H9 (cell line): ENCODE measurements around the gene KREMEN1. TPM values are rescaled to one million over a fixed set of nuclear protein-coding genes. Genes with fewer than 3 reads are reported as not detected.

ENCODE experiments used
- DNase-seq: peaks from one replicate; pipeline ENCODE4 v3.0.0-alpha.2; 2017
- H2AFZ ChIP-seq: one replicate; pipeline ENCODE4 v1.6.1; 2013; ENCODE audit warnings: mild to moderate bottlenecking, low read length, control low read depth, moderate library complexity
- H2AK5ac ChIP-seq: 2 replicates; pipeline ENCODE4 v1.6.1; 2013; ENCODE audit warnings: low read length, control low read depth, mixed read lengths; ENCODE audit not compliant: insufficient read length
- H2BK120ac ChIP-seq: one replicate; pipeline ENCODE4 v1.6.1; 2013; ENCODE audit warnings: low read depth, mild to moderate bottlenecking, low read length, control low read depth, inconsistent platforms; ENCODE audit not compliant: poor library complexity, severe bottlenecking
- H2BK12ac ChIP-seq: 2 replicates; pipeline ENCODE4 v1.6.1; 2013; ENCODE audit warnings: low read length, control low read depth, mixed read lengths, low read depth; ENCODE audit not compliant: insufficient read length
- H2BK15ac ChIP-seq: 2 replicates; pipeline ENCODE4 v1.6.1; 2013; ENCODE audit warnings: low read depth, low read length, control low read depth
- H2BK20ac ChIP-seq: one replicate; pipeline ENCODE4 v1.6.1; 2013; ENCODE audit warnings: low read depth, mild to moderate bottlenecking, low read length, control low read depth, inconsistent platforms; ENCODE audit not compliant: poor library complexity, severe bottlenecking
- H2BK5ac ChIP-seq: 2 replicates; pipeline ENCODE4 v1.6.1; 2013; ENCODE audit warnings: low read length, control low read depth, mixed read lengths; ENCODE audit not compliant: insufficient read length
- H3K14ac ChIP-seq: 2 replicates; pipeline ENCODE4 v1.6.1; 2013; ENCODE audit warnings: low read length, control low read depth; ENCODE audit not compliant: insufficient read depth
- H3K18ac ChIP-seq: 2 replicates; pipeline ENCODE4 v1.6.1; 2013; ENCODE audit warnings: low read depth, mild to moderate bottlenecking, mixed read lengths, low read length, control low read depth; ENCODE audit not compliant: insufficient read length
- H3K23ac ChIP-seq: 2 replicates; pipeline ENCODE4 v1.6.1; 2013; ENCODE audit warnings: low read length, control low read depth, mixed read lengths, low read depth; ENCODE audit not compliant: insufficient read length
- H3K23me2 ChIP-seq: 2 replicates; pipeline ENCODE4 v1.6.1; 2013; ENCODE audit warnings: low read depth, mild to moderate bottlenecking, mixed read lengths, low read length, control low read depth; ENCODE audit not compliant: insufficient read length, poor library complexity, severe bottlenecking
- H3K27ac ChIP-seq: 2 replicates; pipeline ENCODE4 v1.5.1; 2013; ENCODE audit warnings: low read length, control low read depth, mixed read lengths, low read depth; ENCODE audit not compliant: insufficient read length
- H3K27me3 ChIP-seq: 2 replicates; pipeline ENCODE4 v1.6.1; 2013; ENCODE audit warnings: low read length, control low read depth, inconsistent platforms; ENCODE audit not compliant: insufficient read depth
- H3K4ac ChIP-seq: 2 replicates; pipeline ENCODE4 v1.6.1; 2013; ENCODE audit warnings: low read depth, mild to moderate bottlenecking, control low read depth, inconsistent platforms, low read length, moderate library complexity
- H3K4me1 ChIP-seq: 2 replicates; pipeline ENCODE4 v1.6.1; 2013; ENCODE audit warnings: low read length, control low read depth, inconsistent platforms; ENCODE audit not compliant: insufficient read depth
- H3K4me2 ChIP-seq: 2 replicates; pipeline ENCODE4 v1.6.1; 2013; ENCODE audit warnings: low read length, control low read depth, mixed read lengths; ENCODE audit not compliant: insufficient read length, insufficient read depth
- H3K56ac ChIP-seq: 2 replicates; pipeline ENCODE4 v1.6.1; 2013; ENCODE audit warnings: low read depth, mild to moderate bottlenecking, mixed read lengths, low read length, control low read depth; ENCODE audit not compliant: insufficient read length
- H3K79me1 ChIP-seq: 2 replicates; pipeline ENCODE4 v1.6.1; 2013; ENCODE audit warnings: low read depth, mild to moderate bottlenecking, moderate library complexity, low read length, control low read depth, inconsistent platforms; ENCODE audit not compliant: insufficient read depth, poor library complexity, severe bottlenecking
- H3K79me2 ChIP-seq: 2 replicates; pipeline ENCODE4 v1.6.1; 2013; ENCODE audit warnings: low read length, control low read depth, inconsistent platforms; ENCODE audit not compliant: insufficient read depth
- H3K9ac ChIP-seq: 2 replicates; pipeline ENCODE4 v1.6.1; 2013; ENCODE audit warnings: low read length, control low read depth, mixed read lengths; ENCODE audit not compliant: insufficient read length; ENCODE audit errors: extremely low read depth
- H3K9me3 ChIP-seq: one replicate; pipeline ENCODE4 v1.6.1; 2013; ENCODE audit warnings: low read depth, low read length, inconsistent platforms; ENCODE audit not compliant: control insufficient read depth
- H3T11ph ChIP-seq: one replicate; pipeline ENCODE4 v1.6.1; 2013; ENCODE audit warnings: mild to moderate bottlenecking, low read length, control low read depth, inconsistent platforms
- H4K20me1 ChIP-seq: one replicate; pipeline ENCODE4 v1.6.1; 2013; ENCODE audit not compliant: control insufficient read depth, insufficient read length, insufficient read depth
- H4K5ac ChIP-seq: 2 replicates; pipeline ENCODE4 v1.6.1; 2013; ENCODE audit warnings: low read depth, mild to moderate bottlenecking, mixed read lengths, low read length, control low read depth; ENCODE audit not compliant: insufficient read length
- H4K8ac ChIP-seq: replicated peaks from 2 replicates; pipeline ENCODE4 v1.6.1; 2013; ENCODE audit warnings: low read length, control low read depth, mixed read lengths, low read depth; ENCODE audit not compliant: insufficient read length
- H4K91ac ChIP-seq: 2 replicates; pipeline ENCODE4 v1.6.1; 2013; ENCODE audit warnings: low read depth, mild to moderate bottlenecking, moderate library complexity, mixed read lengths, low read length, control low read depth; ENCODE audit not compliant: insufficient read length
- H3K27ac Mint-ChIP-seq, 3 experiments: 2 replicates in 2 of 3; 3 replicates in 1 of 3; pipeline ENCODE4 v1.8.0; 2020 to 2021; ENCODE audit warnings: mixed read lengths in 3 of 3, mild to moderate bottlenecking in 1 of 3, moderate library complexity in 1 of 3
- H3K27me3 Mint-ChIP-seq: 2 replicates; pipeline ENCODE4 v1.8.0; 2021; ENCODE audit warnings: low read depth, mild to moderate bottlenecking, moderate library complexity, mixed read lengths
- H3K36me3 Mint-ChIP-seq, 3 experiments: 2 replicates in 2 of 3; 3 replicates in 1 of 3; pipeline ENCODE4 v1.8.0; 2020 to 2021; ENCODE audit warnings: low read depth in 3 of 3, mixed read lengths in 3 of 3; ENCODE audit not compliant: insufficient read depth in 1 of 3
- H3K4me1 Mint-ChIP-seq, 2 experiments: 2 replicates each; pipeline ENCODE4 v1.8.0; 2020; ENCODE audit warnings: mixed read lengths in 2 of 2
- H3K4me3 Mint-ChIP-seq, 2 experiments: 2 replicates in 1 of 2; 3 replicates in 1 of 2; pipeline ENCODE4 v1.8.0; 2020 to 2021; ENCODE audit warnings: mild to moderate bottlenecking in 2 of 2, mixed read lengths in 2 of 2, moderate library complexity in 1 of 2
- H3K9me3 Mint-ChIP-seq, 2 experiments: 2 replicates in 1 of 2; 3 replicates in 1 of 2; pipeline ENCODE4 v1.8.0; 2020; ENCODE audit warnings: mild to moderate bottlenecking in 2 of 2, mixed read lengths in 2 of 2, moderate library complexity in 1 of 2
- CTCF ChIP-seq: fragments of 200-600 bp; sonication (generic); conservative IDR thresholded peaks from 3 replicates; pipeline ENCODE4 v1.8.0; 2021; ENCODE audit warnings: antibody characterized with exemption, mild to moderate bottlenecking
- WGBS: extraction: QIAGEN DNeasy Blood & Tissue Kit; methylation state at CpG from one replicate; pipeline ENCODE4 v1.1.7; 2013; ENCODE audit warnings: missing lambda C conversion rate, low lambda C conversion rate, mixed read lengths; ENCODE audit not compliant: insufficient read length; ENCODE audit errors: extremely low coverage; 5-methylcytosine and 5-hydroxymethylcytosine counted together
- total RNA-seq: library from RNA; stranded (reverse); gene quantifications from 2 replicates; pipeline ENCODE4 v1.2.1, GENCODE V29; 2021

Gene KREMEN1
- total RNA-seq, 1 experiment from 2014 or later = 2.4 TPM

- Histone ChIP-seq H3K4me2 (no peak overlapping the region), H3K79me2 (no peaks in the 10 kb centered on the region), H2AFZ (no peak overlapping the region), H2BK12ac (no peak overlapping the region), H3K9me3 (no peaks in the 10 kb centered on the region), H2BK5ac (no peak overlapping the region), H3K27me3 (no peaks in the 10 kb centered on the region; the same call in 1 of the 2 replicates), H2AK5ac (no peak overlapping the region), H3K27ac (no peak overlapping the region), H2BK20ac (no peak overlapping the region), H4K5ac (no peak overlapping the region), H4K91ac (no peak overlapping the region), H3K56ac (no peak overlapping the region), H3K23me2 (peaks cover 5% of the 10 kb centered on the region), H3K4me1 (peaks cover 3% of the 10 kb centered on the region), H3K4ac (no peak overlapping the region), H3K23ac (no peak overlapping the region), H3K14ac (no peak overlapping the region), H3T11ph (no peak overlapping the region), H4K20me1 (no peaks in the 10 kb centered on the region), H3K79me1 (no peaks in the 10 kb centered on the region), H3K18ac (no peak overlapping the region), H2BK15ac (no peak overlapping the region), H4K8ac (no peak overlapping the region), H2BK120ac (no peak overlapping the region), H3K9ac (no peak overlapping the region)
- no CpG with 5 or more reads among the region's 6 CpGs for WGBS
- Mint-ChIP-seq H3K4me3 (no peak overlapping the region), H3K9me3 (no peaks in the 10 kb centered on the region), H3K36me3 (no peaks in the 10 kb centered on the region), H3K27me3 (peaks cover 24% of the 10 kb centered on the region), H3K27ac (no peak overlapping the region), H3K4me1 (peaks cover 27 to 30% of the 10 kb centered on the region in 2 experiments)
- no peak for TF ChIP-seq CTCF
- DNase-seq = no peak
Observed at GRCh38 chr22:29078869-29079207, 6.0 kb downstream of the KREMEN1 start.
